Measurements from ENCODE around the gene BMP7.

DNA sequence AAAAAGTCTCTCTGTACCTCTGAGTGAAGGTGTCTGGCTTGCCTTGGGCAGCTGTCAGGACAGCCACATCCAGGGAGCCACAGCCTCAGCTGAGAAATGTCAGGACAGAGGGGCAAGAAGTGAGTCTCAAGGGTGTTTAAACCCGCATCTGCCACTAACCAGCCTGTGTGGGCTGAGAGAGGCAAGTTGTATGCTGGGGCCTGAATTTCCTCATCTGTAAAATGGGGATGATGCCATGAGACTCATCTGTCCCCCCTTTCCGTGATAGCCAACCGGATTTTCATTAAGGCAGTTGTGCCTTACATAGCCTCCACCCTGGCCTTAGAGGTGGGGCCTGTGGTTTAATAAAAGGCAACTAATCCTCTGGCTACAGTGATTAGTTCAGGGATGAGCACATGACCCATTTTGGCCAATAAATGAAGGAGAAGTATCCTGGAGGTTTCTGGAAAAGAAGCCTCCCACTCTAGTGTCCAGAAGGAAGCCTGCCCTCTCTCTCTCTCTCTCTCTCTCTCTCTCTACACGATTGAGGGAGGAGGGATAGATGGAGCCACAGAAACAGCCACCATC lies 79.3 kb downstream of the BMP7 start:
- TF ChIP-seq POLR2A (IDR thresholded peaks at IDR 0.05) (no peak), CTCF (IDR thresholded peaks at IDR 0.05) (no peak)
